CD4-positive, alpha-beta T cell (primary cell): ENCODE data around the gene NEK7. TPM values are rescaled to one million over a fixed set of nuclear protein-coding genes. Genes with fewer than 3 reads are reported as not detected.

Source experiments
- ATAC-seq: fragments of 200-7000 bp; cut with Tn5 transposase; one replicate; pipeline ENCODE4 v1.10.0; 2022; ENCODE audit warnings: mild to moderate bottlenecking; ENCODE audit not compliant: poor library complexity
- CTCF ChIA-PET: fragments of 350-600 bp; sonication (Branson Sonifier 250); formaldehyde crosslinking; loops from one replicate; lab custom pipeline; 2021; ENCODE audit warnings: antibody characterized with exemption, inconsistent platforms; lab: Charles Lee
- POLR2A ChIA-PET: fragments of 350-600 bp; sonication (Branson Sonifier 250); formaldehyde crosslinking; loops from one replicate; lab custom pipeline; 2021; ENCODE audit warnings: antibody characterized with exemption, inconsistent platforms; lab: Charles Lee
- DNase-seq, 14 experiments: peaks; one replicate each; pipeline ENCODE4 v3.0.0-alpha.2; 2013 to 2020; ENCODE audit warnings: mixed read lengths in 2 of 14
- H3K27ac ChIP-seq, 2 donors: one replicate each; pipeline versions ENCODE4 v1.5.1 to v1.7.0; 2013; ENCODE audit warnings: low read length in 2 of 2, low read depth in 1 of 2, mild to moderate bottlenecking in 1 of 2
- H3K27me3 ChIP-seq, 2 experiments: 1 replicate in 1 of 2; 2 replicates in 1 of 2; pipeline versions ENCODE4 v1.6.1 to v1.7.0; 2013; ENCODE audit warnings: low read length in 2 of 2, control low read depth in 1 of 2, mild to moderate bottlenecking in 1 of 2, moderate library complexity in 1 of 2; ENCODE audit not compliant: insufficient read depth in 2 of 2, control insufficient read depth in 1 of 2
- H3K36me3 ChIP-seq: one replicate; pipeline ENCODE4 v1.6.1; 2013; ENCODE audit warnings: low read length, control low read depth; ENCODE audit not compliant: insufficient read depth
- H3K4me1 ChIP-seq: one replicate; pipeline ENCODE4 v1.6.1; 2013; ENCODE audit warnings: low read length, control low read depth; ENCODE audit not compliant: insufficient read depth
- H3K4me3 ChIP-seq: one replicate; pipeline ENCODE4 v1.5.1; 2013; ENCODE audit warnings: mild to moderate bottlenecking, low read length, moderate library complexity
- H3K9me3 ChIP-seq, 2 experiments: 1 replicate in 1 of 2; 2 replicates in 1 of 2; pipeline versions ENCODE4 v1.6.1 to v1.7.0; 2013; ENCODE audit warnings: low read length in 2 of 2, mild to moderate bottlenecking in 2 of 2, control low read depth in 1 of 2, moderate library complexity in 1 of 2; ENCODE audit not compliant: control insufficient read depth in 1 of 2, insufficient read depth in 1 of 2
- H3K27ac Mint-ChIP-seq: one replicate; pipeline ENCODE4 v1.8.0; 2020; ENCODE audit warnings: mixed read lengths
- H3K27me3 Mint-ChIP-seq: one replicate; pipeline ENCODE4 v1.8.0; 2021; ENCODE audit warnings: mixed read lengths
- H3K36me3 Mint-ChIP-seq: one replicate; pipeline ENCODE4 v1.8.0; 2021; ENCODE audit warnings: low read depth, mixed read lengths
- H3K4me1 Mint-ChIP-seq: one replicate; pipeline ENCODE4 v1.8.0; 2021; ENCODE audit warnings: low read depth, mixed read lengths
- H3K4me3 Mint-ChIP-seq: one replicate; pipeline ENCODE4 v1.8.0; 2020; ENCODE audit warnings: mild to moderate bottlenecking, mixed read lengths
- H3K9me3 Mint-ChIP-seq: one replicate; pipeline ENCODE4 v1.8.0; 2020; ENCODE audit warnings: mixed read lengths
- CTCF ChIP-seq: fragments of 200-600 bp; IDR thresholded peaks from one replicate; pipeline ENCODE4 v1.8.0; 2022; ENCODE audit warnings: antibody characterized with exemption, mild to moderate bottlenecking
- intact Hi-C, 2 experiments: fragments of 100-400 bp; cut with DNase I in 1 of 2; cut with micrococcal nuclease in 1 of 2; formaldehyde crosslinking; loops; one replicate each; pipeline versions ENCODE4 v1.15.1 to v1.9.0; 2023 to 2025; cut with DNase I, micrococcal nuclease
- total RNA-seq, 174 experiments: library from RNA in 2 of 174; stranded (reverse) in 2 of 174; gene quantifications; one replicate each; pipeline ENCODE4 v1.2.3 and lab custom pipeline; 2021 to 2026

NEK7 gene
- total RNA-seq, 2 experiments from 2014 or later: 11.8 to 13.0 TPM

DNA sequence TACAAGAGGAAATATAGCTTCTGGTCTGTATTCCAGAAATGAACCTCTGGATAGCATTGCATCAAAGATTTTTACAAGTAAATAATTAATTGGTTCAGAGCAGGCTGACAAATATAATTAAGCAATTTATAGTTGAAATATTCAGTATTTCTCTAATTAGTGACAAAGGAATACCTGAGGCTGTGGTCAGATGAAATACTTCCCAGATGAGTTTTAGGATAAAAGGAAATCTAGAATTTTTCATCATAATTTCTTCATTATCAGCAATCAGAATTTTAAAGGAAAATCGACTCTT is 112.8 kb downstream of the NEK7 start:
- ChIA-PET CTCF (no interaction called here), POLR2A (no interaction called here)
- no peak overlapping the region for H3K4me3 Mint-ChIP-seq
- H3K4me1 ChIP-seq: no peaks in the 10 kb centered on the region
- intact Hi-C loops: loop anchor here in 1 of 2 experiments (10.0 kb wide), 2 partner anchors 55 to 345 kb away; no protein-coding TSS in a partner anchor
- no peaks in the 10 kb centered on the region for H3K27me3 Mint-ChIP-seq
- DNase-seq (no peak), ATAC-seq (no peak)
- no peaks in the 10 kb centered on the region for H3K27me3 ChIP-seq
- no peaks in the 10 kb centered on the region for H3K9me3 Mint-ChIP-seq
- no peak overlapping the region for H3K27ac ChIP-seq
- peaks cover 25% of the 10 kb centered on the region for H3K36me3 ChIP-seq
- no peaks in the 10 kb centered on the region for H3K9me3 ChIP-seq
- peaks cover 11% of the 10 kb centered on the region for H3K36me3 Mint-ChIP-seq
- H3K4me1 Mint-ChIP-seq: peaks cover 27% of the 10 kb centered on the region
- no peak overlapping the region for H3K27ac Mint-ChIP-seq
- no peak overlapping the region for H3K4me3 ChIP-seq
- TF ChIP-seq CTCF: no peak

DNA sequence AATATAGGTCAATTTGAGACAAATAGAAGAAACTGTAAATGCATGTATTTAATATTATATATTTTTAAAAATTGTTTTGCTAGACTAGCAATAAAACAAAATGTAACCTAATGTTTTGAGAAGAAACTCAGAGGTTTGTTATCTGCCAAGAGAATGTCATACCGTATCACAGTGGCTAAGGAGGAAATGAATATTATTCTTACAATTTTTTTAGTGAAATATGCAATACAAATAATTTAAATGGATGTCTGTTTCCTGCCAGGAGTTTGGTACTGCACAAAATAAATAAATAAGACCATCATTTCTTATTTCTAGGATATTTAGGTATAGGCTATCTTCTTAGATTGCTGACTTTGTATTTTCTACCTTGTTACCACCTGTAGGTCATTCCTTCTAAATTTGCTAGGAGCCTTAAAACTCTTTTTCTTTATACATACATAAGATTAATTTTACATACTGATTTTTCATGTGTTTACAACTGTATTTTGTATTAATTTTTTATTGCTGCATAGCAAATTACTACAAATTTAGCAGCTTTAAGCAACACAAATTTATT is 113.6 kb downstream of the NEK7 start:
- POLR2A ChIA-PET: no interaction called here
- Mint-ChIP-seq H3K36me3 (peaks cover 7% of the 10 kb centered on the region), H3K9me3 (no peaks in the 10 kb centered on the region), H3K4me3 (no peak overlapping the region), H3K27ac (no peak overlapping the region), H3K27me3 (no peaks in the 10 kb centered on the region), H3K4me1 (peaks cover 21% of the 10 kb centered on the region)
- Histone ChIP-seq H3K27me3 (no peaks in the 10 kb centered on the region), H3K27ac (no peak overlapping the region), H3K9me3 (no peaks in the 10 kb centered on the region), H3K4me3 (no peak overlapping the region), H3K36me3 (peaks cover 18% of the 10 kb centered on the region), H3K4me1 (no peaks in the 10 kb centered on the region)
- CTCF ChIA-PET: no interaction called here
- intact Hi-C loops: loop anchor here in 1 of 2 experiments (5.0 kb wide), 1 partner anchor 118 kb away; no protein-coding TSS in a partner anchor
- DNase-seq: no peak
- TF ChIP-seq CTCF: no peak
- no peak for ATAC-seq

- no peak overlapping the region for H3K27ac Mint-ChIP-seq
These were observed 114.7 kb downstream of the NEK7 start for GRCh38 chr1:198271467-198271866.

More at GRCh38 chr1:198271467-198271866, 114.7 kb downstream of the NEK7 start:
- Histone ChIP-seq H3K27me3 (no peaks in the 10 kb centered on the region), H3K4me3 (no peak overlapping the region), H3K36me3 (peaks cover 16% of the 10 kb centered on the region), H3K9me3 (no peaks in the 10 kb centered on the region), H3K4me1 (no peaks in the 10 kb centered on the region), H3K27ac (no peak overlapping the region)
- H3K9me3 Mint-ChIP-seq: no peaks in the 10 kb centered on the region
- H3K36me3 Mint-ChIP-seq: no peaks in the 10 kb centered on the region
- peaks cover 16% of the 10 kb centered on the region for H3K4me1 Mint-ChIP-seq
- intact Hi-C loops: loop anchor here in 1 of 2 experiments (5.0 kb wide), 1 partner anchor 119 kb away; no protein-coding TSS in a partner anchor
- CTCF ChIA-PET: no interaction called here
- TF ChIP-seq CTCF: no peak
- ATAC-seq (no peak), DNase-seq (no peak)
- no peak overlapping the region for H3K4me3 Mint-ChIP-seq
- POLR2A ChIA-PET: no interaction called here
- no peaks in the 10 kb centered on the region for H3K27me3 Mint-ChIP-seq
